Measurements from ENCODE around the gene MS4A4E.

MS4A4E gene

DNA sequence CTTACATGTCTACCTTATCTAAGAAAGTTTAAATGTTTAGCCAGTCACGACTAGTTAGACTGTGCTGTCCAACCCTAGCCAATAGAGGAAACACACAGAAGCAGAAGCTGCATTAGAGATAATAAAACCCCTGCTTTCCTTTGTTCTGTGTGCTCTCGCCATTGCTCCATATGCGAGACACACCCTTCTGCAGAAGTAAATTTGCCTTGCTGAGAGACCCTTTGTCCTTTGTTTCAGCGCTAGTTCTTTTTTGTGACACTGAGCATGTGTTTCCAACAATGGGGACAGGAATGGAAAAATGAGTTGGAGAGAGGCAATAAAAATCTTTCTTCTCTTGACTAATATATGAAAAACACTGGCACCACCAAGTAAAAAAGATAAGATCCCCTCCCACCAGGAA is 18.1 kb upstream of the MS4A4E start:
- no peaks in the 10 kb centered on the region for H3K9me3 ChIP-seq (replicated peaks; ENCODE audit: low read length)
- no peaks in the 10 kb centered on the region for H3K27me3 ChIP-seq (ENCODE audit: control insufficient read depth, insufficient read depth, low read length)
- no peaks in the 10 kb centered on the region for H3K36me3 ChIP-seq (ENCODE audit: insufficient read depth, low read length)
- no peak overlapping the region for H3K9ac ChIP-seq (ENCODE audit: low read depth, low read length)
- H3K4me3 ChIP-seq (ENCODE audit: low read length), result no peak overlapping the region
- H3K4me1 ChIP-seq (ENCODE audit: control insufficient read depth, insufficient read depth, low read length), result no peaks in the 10 kb centered on the region
- no peak overlapping the region for H3K4me2 ChIP-seq (ENCODE audit: low read length)

DNA sequence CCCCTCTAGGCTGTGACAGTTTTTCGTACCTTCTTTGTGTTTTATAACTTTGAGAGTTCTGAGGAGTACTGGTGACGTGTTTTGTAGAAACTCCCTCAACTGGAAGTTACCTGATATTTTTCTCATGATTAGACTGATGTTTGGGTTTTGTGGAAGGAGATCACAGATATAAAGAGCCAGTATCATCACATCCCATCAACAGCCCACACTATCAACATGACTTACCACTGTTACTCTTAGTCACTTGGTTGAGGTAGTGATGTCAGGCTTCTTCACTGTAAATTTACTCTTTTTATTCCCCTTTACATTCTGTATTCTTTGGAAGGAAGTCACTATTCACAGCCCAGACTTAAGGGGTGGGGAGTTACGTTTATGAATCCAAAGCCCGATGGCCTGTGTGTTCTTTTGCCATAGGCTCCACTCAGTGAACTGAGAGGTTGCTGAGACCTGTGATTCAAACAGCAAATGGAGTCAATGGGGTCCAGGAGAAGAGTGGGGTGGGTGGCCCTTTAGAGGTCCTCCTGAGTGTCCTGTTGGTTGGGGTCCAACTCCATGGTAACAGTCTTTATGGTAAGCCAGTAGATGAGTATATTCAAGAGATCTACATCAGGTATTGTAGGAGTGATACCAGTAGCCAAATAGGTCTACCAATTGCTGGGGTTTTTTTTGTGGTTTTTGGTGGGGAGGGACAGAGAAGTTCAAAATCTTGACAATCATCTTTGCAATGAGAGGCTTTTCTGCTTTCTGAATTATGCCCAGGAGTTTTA is 15.2 kb upstream of the MS4A4E start:
- H3K4me2 ChIP-seq (ENCODE audit: low read length), result no peak overlapping the region
- H3K4me3 ChIP-seq (ENCODE audit: low read length), result no peak overlapping the region
- H3K36me3 ChIP-seq (ENCODE audit: insufficient read depth, low read length), result no peaks in the 10 kb centered on the region
- H3K27me3 ChIP-seq (ENCODE audit: control insufficient read depth, insufficient read depth, low read length), result no peaks in the 10 kb centered on the region
- H3K4me1 ChIP-seq (ENCODE audit: control insufficient read depth, insufficient read depth, low read length), result no peaks in the 10 kb centered on the region
- peaks cover 3% of the 10 kb centered on the region for H3K9me3 ChIP-seq (replicated peaks; ENCODE audit: low read length)
- no peak overlapping the region for H3K9ac ChIP-seq (ENCODE audit: low read depth, low read length)

DNA sequence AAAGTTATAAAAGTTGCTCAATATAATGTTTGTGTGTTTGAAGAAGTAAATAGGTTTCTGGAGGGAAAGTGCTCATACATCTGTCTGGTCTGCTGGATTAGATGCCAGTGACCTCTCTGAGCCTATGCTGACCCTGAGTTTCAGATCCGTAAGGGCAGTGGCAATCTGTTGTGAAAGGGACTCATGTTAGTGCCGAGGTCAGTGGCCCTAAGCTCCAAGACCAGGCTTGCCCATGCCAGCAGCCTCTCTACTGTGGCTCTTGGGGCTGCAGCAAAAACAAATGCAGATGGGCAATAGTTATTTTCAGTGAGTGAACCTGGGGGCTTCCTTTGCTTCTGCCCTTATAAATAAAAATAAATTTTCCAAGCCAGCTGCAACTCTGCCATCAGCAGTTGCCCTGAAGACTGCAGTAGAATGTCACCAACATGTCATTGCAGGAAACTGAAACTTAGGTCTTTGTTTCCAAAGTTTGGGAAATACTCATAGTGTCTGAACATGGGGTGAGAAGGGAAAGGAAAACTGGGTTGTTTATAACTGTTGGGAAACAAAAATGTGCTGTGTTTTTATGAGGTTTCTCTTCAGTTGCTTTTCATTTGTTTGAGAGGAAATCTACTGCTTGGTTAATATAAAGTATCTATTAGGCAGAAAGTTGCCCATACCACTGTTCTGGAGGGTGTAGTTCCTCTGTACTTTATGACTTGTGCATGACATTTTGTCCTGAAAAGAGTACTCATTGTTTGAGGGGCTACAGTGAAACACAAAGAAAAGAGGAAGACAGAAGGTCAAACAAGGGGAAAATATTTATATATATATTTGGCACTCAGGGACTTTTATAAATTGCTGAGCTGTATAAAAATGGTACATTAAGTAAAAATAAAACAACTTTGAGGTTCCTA is 9.5 kb upstream of the MS4A4E start:
- no peaks in the 10 kb centered on the region for H3K27me3 ChIP-seq (ENCODE audit: control insufficient read depth, insufficient read depth, low read length)
- no peaks in the 10 kb centered on the region for H3K36me3 ChIP-seq (ENCODE audit: insufficient read depth, low read length)
- H3K4me2 ChIP-seq (ENCODE audit: low read length), result no peak overlapping the region
- H3K4me1 ChIP-seq (ENCODE audit: control insufficient read depth, insufficient read depth, low read length), result no peaks in the 10 kb centered on the region
- H3K4me3 ChIP-seq (ENCODE audit: low read length), result no peak overlapping the region
- H3K9ac ChIP-seq (ENCODE audit: low read depth, low read length), result no peak overlapping the region
- H3K9me3 ChIP-seq (replicated peaks; ENCODE audit: low read length), result peaks cover 3% of the 10 kb centered on the region

DNA sequence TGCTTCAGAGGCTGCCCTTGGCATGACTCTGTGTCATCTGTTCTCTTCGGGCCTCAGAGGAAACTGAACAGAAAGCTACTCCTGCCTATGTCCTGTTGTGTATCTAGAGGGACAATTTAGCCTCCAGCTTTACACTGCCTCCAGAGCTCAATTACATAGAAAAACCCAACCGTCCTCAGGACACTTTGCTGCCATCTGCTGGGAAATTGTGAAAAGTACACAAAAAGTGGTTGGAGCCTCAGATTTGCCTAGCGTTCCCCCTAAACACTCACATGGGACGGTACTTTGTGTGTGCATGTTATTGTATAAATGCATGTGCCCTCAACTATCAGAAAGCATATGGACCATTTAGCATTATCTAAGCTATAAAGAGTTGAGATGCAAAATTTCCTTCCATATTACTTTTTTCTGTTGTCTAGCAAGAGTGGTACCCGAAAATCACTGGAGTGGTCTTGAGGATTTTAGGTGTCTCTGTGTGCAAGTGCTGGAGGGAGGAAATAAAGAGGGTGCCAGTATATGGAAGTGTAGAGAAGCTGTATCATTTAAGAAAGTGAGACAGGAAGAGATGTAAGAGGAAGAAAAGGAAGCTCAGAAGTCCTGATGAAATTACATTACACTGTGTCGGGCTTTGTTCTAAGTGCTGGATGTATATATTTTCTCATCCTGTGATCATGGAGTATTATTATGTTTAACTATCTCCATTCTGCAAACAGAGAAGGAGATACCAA is 8.7 kb upstream of the MS4A4E start:
- H3K9ac ChIP-seq (ENCODE audit: low read depth, low read length), result no peak overlapping the region
- H3K36me3 ChIP-seq (ENCODE audit: insufficient read depth, low read length), result no peaks in the 10 kb centered on the region
- H3K4me1 ChIP-seq (ENCODE audit: control insufficient read depth, insufficient read depth, low read length), result no peaks in the 10 kb centered on the region
- peaks cover 8% of the 10 kb centered on the region for H3K9me3 ChIP-seq (replicated peaks; ENCODE audit: low read length)
- no peaks in the 10 kb centered on the region for H3K27me3 ChIP-seq (ENCODE audit: control insufficient read depth, insufficient read depth, low read length)
- H3K4me2 ChIP-seq (ENCODE audit: low read length), result no peak overlapping the region
- H3K4me3 ChIP-seq (ENCODE audit: low read length), result no peak overlapping the region

DNA sequence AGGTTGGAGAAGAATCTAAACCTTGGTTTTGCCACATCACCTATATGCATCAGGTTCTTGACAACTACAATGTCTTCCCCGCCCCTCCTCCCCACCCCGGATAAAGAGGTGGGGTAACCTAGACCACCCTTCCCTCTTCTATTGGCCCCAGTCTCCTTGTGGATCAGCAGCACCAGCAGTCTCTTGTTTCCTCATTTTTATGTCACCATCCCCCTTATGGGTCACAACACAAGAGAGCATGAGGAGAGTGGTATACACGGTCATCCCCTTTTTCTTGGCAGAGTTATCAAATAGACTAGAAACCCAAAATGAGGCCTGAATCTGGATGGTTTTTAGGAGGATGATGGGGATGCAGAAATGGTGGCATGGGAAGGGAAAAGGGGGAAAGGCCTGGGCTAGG is 1.2 kb downstream of the MS4A4E start:
- H3K4me2 ChIP-seq (ENCODE audit: low read length), result no peak overlapping the region
- H3K9me3 ChIP-seq (replicated peaks; ENCODE audit: low read length), result no peaks in the 10 kb centered on the region
- no peak overlapping the region for H3K4me3 ChIP-seq (ENCODE audit: low read length)
- H3K36me3 ChIP-seq (ENCODE audit: insufficient read depth, low read length), result no peaks in the 10 kb centered on the region
- H3K9ac ChIP-seq (ENCODE audit: low read depth, low read length), result no peak overlapping the region
- H3K27me3 ChIP-seq (ENCODE audit: control insufficient read depth, insufficient read depth, low read length), result no peaks in the 10 kb centered on the region
- no peaks in the 10 kb centered on the region for H3K4me1 ChIP-seq (ENCODE audit: control insufficient read depth, insufficient read depth, low read length)

DNA sequence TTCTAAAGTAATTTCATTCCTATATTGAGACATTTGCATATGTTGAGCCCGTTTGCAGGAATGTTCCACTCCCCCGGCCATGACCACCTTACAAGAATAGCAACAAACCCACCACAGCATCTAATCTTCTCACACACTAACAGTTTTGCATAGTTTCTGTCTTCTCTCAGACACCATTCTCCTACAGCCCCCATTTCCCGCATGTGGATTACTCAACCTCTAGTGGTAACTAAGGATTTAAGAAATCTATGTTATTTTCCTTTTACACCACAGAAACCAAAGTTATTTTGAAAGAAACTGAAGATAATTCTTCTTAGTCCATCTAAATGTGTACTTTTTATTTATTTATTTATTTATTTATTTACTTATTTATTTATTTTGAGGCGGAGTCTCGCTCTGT is 2.3 kb downstream of the MS4A4E start:
- Histone ChIP-seq H3K9me3 (replicated peaks; ENCODE audit: low read length) (no peaks in the 10 kb centered on the region), H3K4me2 (ENCODE audit: low read length) (no peak overlapping the region), H3K9ac (ENCODE audit: low read depth, low read length) (no peak overlapping the region), H3K27me3 (ENCODE audit: control insufficient read depth, insufficient read depth, low read length) (no peaks in the 10 kb centered on the region), H3K4me1 (ENCODE audit: control insufficient read depth, insufficient read depth, low read length) (no peaks in the 10 kb centered on the region), H3K36me3 (ENCODE audit: insufficient read depth, low read length) (no peaks in the 10 kb centered on the region), H3K4me3 (ENCODE audit: low read length) (no peak overlapping the region)

DNA sequence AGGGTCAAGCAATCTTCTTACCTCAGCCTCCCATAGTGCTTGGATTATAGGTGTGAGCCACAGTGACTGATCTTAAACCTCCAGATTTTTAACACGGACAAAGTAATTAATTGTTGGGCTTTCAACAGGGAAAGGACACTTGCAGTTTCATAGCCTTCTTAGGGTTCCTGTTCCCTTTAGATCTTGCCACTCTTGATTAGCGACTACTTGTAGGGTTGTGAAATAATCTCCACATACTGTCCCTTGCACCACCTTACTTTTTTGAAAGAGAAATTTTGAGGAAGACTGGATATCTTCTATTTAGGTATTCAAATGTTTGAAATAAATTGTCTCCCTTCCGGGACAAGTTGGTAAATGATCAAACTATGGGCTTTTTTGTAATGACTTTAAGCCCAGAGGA is 7.6 kb downstream of the MS4A4E start:
- no peak overlapping the region for H3K4me3 ChIP-seq (ENCODE audit: low read length)
- no peaks in the 10 kb centered on the region for H3K36me3 ChIP-seq (ENCODE audit: insufficient read depth, low read length)
- H3K9me3 ChIP-seq (replicated peaks; ENCODE audit: low read length), result no peaks in the 10 kb centered on the region
- no peaks in the 10 kb centered on the region for H3K27me3 ChIP-seq (ENCODE audit: control insufficient read depth, insufficient read depth, low read length)
- H3K4me1 ChIP-seq (ENCODE audit: control insufficient read depth, insufficient read depth, low read length), result no peaks in the 10 kb centered on the region
- no peak overlapping the region for H3K9ac ChIP-seq (ENCODE audit: low read depth, low read length)
- H3K4me2 ChIP-seq (ENCODE audit: low read length), result no peak overlapping the region

DNA sequence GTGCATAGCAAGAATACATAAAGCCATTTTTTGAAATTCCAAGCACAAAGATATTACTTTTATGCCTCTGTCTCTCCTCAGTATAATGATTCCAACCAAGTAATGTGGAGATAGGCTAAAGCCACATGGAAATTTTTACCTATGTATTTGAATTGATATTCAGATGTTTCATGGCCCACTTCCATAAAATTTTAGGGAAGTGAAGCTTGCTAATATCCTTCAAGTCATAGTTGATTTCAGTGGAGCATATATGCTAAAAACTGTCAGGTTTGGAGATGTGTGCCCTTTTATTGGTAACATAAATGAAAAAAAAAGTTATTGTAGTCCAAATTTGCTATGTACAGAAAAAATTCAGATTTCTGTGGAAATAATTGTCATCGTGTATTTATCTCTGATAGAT is 12.3 kb downstream of the MS4A4E start:
- Histone ChIP-seq H3K4me3 (ENCODE audit: low read length) (no peak overlapping the region), H3K9me3 (replicated peaks; ENCODE audit: low read length) (no peaks in the 10 kb centered on the region), H3K9ac (ENCODE audit: low read depth, low read length) (no peak overlapping the region), H3K4me1 (ENCODE audit: control insufficient read depth, insufficient read depth, low read length) (no peaks in the 10 kb centered on the region), H3K36me3 (ENCODE audit: insufficient read depth, low read length) (no peaks in the 10 kb centered on the region), H3K27me3 (ENCODE audit: control insufficient read depth, insufficient read depth, low read length) (no peaks in the 10 kb centered on the region), H3K4me2 (ENCODE audit: low read length) (no peak overlapping the region)

DNA sequence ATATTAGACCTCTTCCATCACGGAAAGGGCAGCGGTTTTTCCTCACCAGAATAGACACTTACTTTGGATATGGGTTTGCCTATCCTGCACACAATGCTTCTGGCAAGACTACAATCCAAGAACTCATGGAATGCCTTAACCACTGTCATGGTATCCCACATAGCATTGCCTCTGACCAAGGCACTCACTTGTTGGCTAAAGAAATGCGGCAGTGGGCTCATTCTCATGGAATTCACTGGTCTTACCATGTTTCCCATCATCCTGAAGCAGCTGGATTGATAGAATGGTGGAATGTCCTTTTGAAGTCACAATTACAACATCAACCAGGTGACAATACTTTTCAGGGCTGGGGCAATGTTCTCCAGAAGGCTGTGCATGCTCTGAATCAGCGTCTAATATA is 20.8 kb downstream of the MS4A4E start:
- Histone ChIP-seq H3K9ac (ENCODE audit: low read depth, low read length) (no peak overlapping the region), H3K4me3 (ENCODE audit: low read length) (no peak overlapping the region), H3K36me3 (ENCODE audit: insufficient read depth, low read length) (no peaks in the 10 kb centered on the region), H3K9me3 (replicated peaks; ENCODE audit: low read length) (peaks cover 2% of the 10 kb centered on the region), H3K27me3 (ENCODE audit: control insufficient read depth, insufficient read depth, low read length) (no peaks in the 10 kb centered on the region), H3K4me1 (ENCODE audit: control insufficient read depth, insufficient read depth, low read length) (no peaks in the 10 kb centered on the region), H3K4me2 (ENCODE audit: low read length) (no peak overlapping the region)

DNA sequence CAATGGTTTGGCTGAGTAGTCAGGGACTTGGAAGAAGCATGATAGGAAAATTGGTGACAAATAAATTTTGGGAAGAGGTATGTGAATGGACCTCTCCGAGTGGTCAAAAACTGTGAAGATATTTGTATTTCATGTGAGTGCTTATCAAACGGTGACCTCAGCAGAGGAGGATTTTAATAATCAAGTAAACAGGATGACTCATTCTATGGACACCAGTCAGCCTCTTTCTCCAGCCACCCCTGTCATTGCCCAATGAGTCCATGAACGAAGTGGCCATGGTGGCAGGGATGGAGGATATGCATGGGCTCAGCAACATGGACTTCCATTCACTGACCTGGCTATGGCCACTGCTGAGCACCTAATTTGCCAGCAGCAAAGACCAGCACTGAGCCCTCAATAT is 21.2 kb downstream of the MS4A4E start:
- H3K27me3 ChIP-seq (ENCODE audit: control insufficient read depth, insufficient read depth, low read length), result no peaks in the 10 kb centered on the region
- no peaks in the 10 kb centered on the region for H3K36me3 ChIP-seq (ENCODE audit: insufficient read depth, low read length)
- H3K4me2 ChIP-seq (ENCODE audit: low read length), result no peak overlapping the region
- no peak overlapping the region for H3K4me3 ChIP-seq (ENCODE audit: low read length)
- H3K9ac ChIP-seq (ENCODE audit: low read depth, low read length), result no peak overlapping the region
- H3K4me1 ChIP-seq (ENCODE audit: control insufficient read depth, insufficient read depth, low read length), result no peaks in the 10 kb centered on the region
- H3K9me3 ChIP-seq (replicated peaks; ENCODE audit: low read length), result peaks cover 2% of the 10 kb centered on the region

DNA sequence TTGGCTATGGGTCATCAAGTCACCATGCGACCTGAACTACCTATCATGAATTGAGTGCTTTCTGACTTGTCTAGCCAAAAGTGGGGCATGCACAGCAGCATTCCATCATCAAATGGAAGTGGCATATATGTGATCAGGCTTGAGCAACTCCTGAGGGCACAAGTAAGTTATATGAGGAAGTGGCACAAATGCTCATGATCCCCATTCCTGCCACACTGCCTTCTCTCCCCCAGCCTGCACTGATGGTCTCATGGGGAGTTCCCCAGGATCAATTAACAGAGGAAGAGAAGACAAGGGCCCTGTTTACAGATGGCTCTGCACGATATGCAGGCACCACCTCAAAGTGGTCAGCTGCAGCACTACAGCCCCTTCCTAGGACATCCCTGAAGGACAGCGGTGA is 21.8 kb downstream of the MS4A4E start:
- H3K4me2 ChIP-seq (ENCODE audit: low read length), result no peak overlapping the region
- H3K9me3 ChIP-seq (replicated peaks; ENCODE audit: low read length), result peaks cover 2% of the 10 kb centered on the region
- H3K27me3 ChIP-seq (ENCODE audit: control insufficient read depth, insufficient read depth, low read length), result no peaks in the 10 kb centered on the region
- no peaks in the 10 kb centered on the region for H3K4me1 ChIP-seq (ENCODE audit: control insufficient read depth, insufficient read depth, low read length)
- no peak overlapping the region for H3K4me3 ChIP-seq (ENCODE audit: low read length)
- no peaks in the 10 kb centered on the region for H3K36me3 ChIP-seq (ENCODE audit: insufficient read depth, low read length)
- H3K9ac ChIP-seq (ENCODE audit: low read depth, low read length), result no peak overlapping the region
